Stimulated activated CD4-positive, alpha-beta T cell treated with anti-CD3 and anti-CD28 coated beads, Interleukin-12 subunit alpha, Interleukin-12 subunit beta, amount 100 ng/mL, for 24 hours (primary cell): ENCODE results near the gene SNAPC2.
"Not testable (repeated sequence)": the region's sequence is repeated elsewhere in the genome, so short reads cannot be mapped to it uniquely, and the experiment has no call there.

Experiments used
- DNase-seq, 2 experiments: peaks; one replicate each; pipeline ENCODE4 v3.0.0-alpha.2; 2020; ENCODE audit warnings: low read depth in 2 of 2

The SNAPC2 gene

DNA sequence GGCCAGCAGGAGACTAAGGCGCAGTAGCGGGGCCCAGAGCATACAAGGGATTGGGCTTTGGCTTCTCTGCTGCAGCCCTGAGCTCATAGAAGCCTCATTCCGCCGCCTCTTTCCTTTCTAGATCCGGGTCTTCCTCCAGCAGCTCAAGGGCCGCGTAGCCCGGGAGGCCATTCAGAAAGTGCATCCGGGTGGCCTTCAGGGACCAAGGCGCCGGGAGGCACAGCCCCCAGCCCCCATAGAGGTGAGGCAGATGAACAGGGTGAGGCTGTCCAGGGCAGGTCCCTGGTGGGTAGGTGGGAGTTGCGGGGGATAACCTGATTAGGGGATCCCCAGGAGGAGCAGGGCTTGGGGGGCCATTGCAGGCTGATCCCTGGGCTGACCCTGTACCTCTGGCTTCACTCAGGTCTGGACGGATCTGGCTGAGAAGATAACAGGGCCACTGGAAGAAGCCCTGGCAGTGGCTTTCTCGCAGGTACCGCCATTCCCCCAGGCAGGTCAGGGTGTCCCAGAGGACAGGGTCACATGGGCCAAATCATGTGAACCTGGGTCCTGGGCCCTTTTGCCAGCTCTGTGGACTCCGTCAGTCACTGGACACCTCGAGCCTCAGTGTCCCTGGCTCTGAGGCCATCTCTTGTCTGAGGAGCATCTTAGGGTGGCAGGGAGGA is 1.3 kb downstream of the SNAPC2 start:
- DNase-seq = no peak

DNA sequence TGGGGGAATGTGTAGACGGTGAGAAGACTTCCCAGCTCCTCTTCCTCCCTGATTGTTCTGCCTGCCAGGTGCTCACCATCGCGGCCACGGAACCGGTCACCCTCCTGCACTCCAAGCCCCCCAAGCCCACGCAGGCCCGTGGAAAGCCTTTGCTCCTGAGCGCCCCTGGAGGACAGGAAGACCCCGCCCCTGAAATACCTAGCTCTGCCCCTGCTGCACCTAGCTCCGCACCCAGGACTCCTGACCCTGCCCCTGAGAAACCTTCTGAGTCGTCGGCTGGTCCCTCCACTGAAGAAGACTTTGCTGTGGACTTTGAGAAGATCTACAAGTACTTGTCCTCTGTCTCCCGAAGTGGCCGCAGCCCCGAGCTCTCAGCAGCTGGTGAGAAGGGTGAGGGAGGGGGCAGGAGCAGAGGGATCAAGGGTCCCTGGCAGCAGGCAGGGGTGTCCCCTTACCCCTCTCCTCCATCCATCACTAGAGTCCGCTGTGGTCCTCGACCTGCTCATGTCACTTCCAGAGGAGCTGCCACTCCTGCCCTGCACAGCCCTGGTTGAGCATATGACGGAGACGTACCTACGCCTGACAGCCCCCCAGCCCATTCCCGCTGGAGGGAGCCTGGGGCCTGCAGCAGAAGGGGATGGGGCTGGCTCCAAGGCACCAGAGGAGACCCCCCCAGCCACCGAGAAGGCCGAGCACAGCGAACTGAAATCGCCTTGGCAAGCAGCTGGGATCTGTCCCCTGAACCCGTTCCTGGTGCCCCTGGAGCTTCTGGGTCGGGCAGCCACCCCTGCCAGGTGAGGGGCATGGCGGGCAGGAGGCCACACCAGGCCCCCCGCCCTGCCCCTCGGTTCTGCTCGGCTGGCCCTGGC is 2.1 kb downstream of the SNAPC2 start:
- DNase-seq = no peak

DNA sequence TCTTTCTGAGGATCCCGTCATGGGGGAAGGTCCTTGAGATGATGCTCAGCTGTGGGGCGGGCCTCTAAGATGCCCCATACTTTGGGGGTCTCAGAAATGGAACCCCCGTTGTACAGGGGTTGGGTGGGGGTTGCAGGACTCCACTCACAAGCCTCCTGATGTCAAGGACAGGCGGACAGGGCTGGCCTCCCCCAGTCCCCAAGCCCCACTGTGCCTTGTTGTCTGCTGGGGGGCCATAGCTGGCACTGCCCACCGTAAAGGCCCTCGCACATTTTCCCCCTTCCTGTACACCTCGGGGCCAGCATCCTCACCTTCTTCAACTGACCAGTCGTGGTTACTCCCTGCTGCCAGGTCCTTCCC is 2.7 kb downstream of the SNAPC2 start:
- no peak for DNase-seq

DNA sequence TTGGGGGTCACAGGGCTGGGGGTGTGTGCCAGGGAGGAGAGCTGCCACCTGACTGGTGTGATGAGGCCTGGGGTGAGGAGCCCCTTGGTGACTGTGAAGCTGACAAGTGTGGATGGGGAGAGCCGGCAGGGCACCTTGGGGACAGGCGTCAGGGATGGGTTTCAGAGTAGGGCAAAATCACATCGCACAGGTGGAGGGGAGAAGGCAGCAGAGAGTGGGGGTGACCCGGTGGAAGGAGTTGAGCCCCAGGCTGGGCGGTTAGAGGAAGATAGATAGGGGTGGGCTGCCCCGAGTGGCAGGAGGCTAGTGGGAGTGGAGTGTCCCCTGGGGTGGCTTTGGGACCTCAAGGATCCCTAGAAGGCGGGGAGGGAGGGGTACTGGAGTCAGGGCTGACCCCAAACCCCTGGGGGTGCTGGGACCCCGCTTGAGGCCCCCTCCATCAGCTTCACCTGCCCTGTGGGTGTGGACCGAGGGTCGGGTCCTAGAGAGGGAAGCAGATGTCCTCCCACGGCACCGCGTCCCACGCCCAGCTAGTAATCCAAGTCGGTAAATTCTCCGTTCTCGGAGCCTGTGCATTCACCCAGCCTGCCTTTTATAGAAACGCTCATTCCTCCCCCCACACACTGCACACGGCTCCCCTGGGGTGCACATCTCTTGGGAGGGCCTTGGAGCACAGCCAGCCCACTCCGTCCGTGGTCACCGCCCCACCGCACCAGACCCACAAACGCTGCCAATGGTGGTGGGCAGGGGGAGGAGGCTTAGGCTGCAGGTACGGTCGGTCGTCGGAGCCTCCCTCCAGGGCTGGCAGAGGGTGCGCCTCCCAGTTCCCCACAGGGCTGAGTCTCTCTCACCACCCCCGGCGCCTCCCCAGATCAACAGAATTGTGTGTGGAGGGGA is 3.4 kb downstream of the SNAPC2 start:
- DNase-seq = no peak

DNA sequence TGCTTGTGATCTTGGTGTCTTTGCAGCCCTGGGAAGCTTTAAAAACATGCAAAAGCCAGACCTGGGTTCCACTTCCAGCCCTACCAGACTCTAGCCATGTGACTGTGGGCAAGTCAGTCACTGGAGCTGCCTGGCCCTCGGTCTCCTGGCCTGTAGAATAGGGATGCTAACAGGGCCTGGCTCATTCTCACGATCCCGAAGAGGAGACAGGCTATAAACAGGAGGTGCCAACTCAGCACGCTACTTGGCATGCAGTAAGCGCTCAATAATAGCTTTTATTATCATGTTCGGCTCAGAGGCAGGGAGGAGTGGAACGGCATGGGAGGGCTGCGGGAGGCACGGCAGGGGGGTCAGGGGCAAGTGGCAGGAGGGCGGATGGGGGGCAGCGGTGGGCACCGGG is 4.1 kb downstream of the SNAPC2 start:
- no peak for DNase-seq

DNA sequence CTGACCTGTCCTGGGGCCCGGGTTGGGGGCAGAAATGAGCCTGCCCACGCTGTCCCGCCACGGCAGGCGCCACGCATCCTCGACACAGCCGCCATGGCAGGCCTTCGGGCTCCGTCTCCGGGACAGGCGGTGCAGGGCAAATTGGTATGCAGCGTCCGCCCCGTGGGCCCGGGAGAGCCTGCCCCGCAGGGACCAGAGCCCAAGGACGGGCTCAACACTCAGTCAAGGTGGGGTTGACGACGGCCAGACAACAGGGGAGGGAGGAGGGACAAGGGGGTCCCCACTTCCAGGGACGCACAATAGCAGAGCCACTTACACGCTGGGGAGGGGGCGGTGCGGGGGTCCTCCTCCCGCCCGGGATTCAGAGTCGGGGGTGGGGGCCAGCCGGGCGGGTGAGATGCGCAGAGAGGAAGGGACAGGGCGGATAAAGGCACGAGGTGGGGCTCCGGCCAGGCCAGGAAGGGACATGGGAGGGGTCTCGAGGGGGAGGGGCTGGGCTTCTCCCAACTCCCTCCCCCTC is 4.6 kb downstream of the SNAPC2 start:
- no peak for DNase-seq

GRCh38 chr19:7925171-7925851 is 5.2 kb downstream of the SNAPC2 start:
- peak; percentile 56 to 74 for DNase-seq

- DNase-seq = peak; percentile 60 to 72
Measured at GRCh38 chr19:7926021-7926726, 6.0 kb downstream of the SNAPC2 start, which contains the start of gene CTXN1. Gene CTXN1, minus strand, starts transcription at chr19:7926135. Its CDS starts 597 bp downstream, at chr19:7925538.

DNA sequence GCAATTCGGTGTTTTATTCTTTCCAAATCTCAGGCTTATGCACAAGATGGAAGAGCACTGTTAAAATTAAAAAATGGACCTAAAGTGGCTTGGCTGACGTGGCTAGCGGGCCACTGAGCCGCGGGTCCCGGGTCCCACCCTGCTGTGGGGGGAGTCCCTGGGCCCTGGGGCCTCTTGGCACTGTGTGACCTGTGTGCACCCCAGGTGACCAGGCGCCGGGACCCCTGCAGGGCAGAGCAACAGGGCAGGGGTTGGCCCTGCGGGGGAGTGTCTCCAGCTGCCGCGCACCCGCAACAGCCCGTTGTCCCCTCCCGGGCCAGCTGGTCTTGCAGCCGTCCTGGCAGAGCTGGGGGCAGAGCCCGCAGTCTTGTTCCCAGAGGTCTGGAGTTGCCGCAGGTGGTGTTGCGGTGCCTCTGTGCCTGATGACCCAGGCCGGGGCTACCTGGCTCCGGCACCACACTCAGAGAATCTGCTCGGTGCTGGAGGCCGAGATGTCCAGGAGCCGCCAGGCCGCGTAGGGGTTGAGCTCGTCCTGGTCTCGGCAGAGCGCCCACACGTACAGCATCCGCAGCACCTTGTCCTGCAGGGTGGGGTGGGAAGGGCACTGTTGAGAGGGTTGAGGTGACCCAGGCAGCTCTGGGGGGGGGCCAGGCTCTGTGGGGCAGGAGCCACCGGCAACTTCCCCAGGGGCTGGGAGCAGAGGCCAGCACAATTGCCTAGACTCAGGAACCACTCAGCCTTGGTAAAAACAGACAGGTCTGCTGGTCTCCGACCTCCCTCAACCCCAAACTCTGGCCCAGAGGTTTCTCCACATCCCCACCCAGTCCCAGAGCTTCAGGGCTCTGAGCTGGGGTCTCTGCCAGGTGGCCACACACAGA is 6.8 kb downstream of the SNAPC2 start:
- no peak for DNase-seq

DNA sequence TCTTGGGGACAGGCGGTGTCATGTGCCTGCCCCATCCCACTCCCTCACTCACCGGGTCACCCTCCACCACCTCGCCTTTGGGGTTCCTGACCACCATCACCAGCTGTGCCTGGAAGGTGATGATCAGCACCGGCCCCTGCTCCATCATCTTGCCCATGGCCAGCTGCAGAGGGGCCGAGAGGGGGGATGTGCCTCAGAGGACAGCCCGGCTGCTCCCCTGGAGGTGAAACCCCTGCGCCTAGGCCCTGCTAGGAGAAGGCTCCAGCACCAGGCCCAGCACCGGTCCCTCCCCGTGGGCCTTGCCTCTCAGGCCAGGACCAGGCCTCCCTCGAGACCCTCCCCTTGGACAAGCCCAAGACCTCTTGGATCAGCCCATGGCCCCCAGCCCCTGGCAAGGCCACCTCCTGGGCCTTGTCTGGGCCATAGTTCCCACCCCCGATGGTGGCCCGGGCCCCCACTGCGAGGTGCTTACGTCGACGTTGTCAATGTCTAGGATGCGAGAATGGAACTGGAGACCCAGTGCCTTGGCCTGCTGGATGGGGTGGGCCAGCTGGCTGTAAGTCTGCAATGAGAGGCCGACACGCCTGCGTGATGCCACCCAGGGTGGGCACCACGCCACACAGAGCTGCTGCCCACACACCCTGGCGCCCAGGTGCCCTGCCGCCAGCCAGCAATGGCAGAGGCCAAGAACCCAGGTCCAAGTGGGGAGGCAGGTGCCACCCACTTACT is 7.6 kb downstream of the SNAPC2 start:
- no peak for DNase-seq

- DNase-seq = no peak
Measured at GRCh38 chr19:7928334-7928706, 8.2 kb downstream of the SNAPC2 start.

- peak in 1 of 2 experiments; percentile 48 for DNase-seq
Measured at GRCh38 chr19:7928741-7929701, 8.9 kb downstream of the SNAPC2 start.

GRCh38 chr19:7930030-7930429 is 9.9 kb downstream of the SNAPC2 start:
- DNase-seq = not testable (repeated sequence)

GRCh38 chr19:7930765-7931164 is 10.6 kb downstream of the SNAPC2 start:
- no peak for DNase-seq

- DNase-seq = no peak
Measured at GRCh38 chr19:7931221-7932061, 11.3 kb downstream of the SNAPC2 start.

DNA sequence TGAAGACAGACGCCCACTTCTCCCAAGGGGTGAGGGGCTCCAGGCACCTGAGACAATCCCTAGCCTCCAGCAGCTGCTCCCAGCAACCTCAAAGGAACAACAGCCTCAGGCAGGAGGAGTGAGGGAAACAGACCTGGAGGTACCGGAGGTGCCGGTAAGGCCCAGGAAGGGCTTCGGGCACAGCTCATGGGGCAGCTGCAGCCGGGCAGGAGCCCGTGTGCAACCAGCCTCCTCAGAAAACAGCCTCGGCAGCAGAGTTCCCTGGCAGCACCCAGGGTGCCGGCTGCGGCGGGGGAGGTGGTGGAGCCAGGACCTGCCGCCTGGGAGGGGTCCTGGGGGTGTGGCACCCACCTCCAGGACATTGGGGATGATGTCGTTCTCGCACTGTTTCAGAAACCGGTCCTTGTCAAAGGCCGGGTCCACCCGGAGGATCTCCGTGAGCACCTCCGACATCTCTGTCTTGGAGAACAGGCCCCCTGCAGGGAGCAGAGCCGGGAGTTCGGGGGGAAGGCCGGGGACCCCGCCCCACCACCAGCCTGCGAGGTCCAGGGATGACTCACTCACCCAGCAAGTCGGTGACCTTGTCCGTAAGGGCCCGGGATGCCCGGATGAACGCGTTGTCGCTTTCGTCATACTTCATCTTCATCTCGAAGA is 12.3 kb downstream of the SNAPC2 start:
- no peak for DNase-seq
